K562 (cell line): ENCODE measurements around the gene PPIL1. TPM values are rescaled to one million over a fixed set of nuclear protein-coding genes. Genes with fewer than 3 reads are reported as not detected.

Source experiments
- BHLHE40 ChIP-seq: IDR thresholded peaks from 2 replicates; pipeline ENCODE4 v1.6.1; 2011; ENCODE audit warnings: low read length, improper control_type of control experiment
- CBFA2T2 ChIP-seq: fragments of 450-650 bp; conservative IDR thresholded peaks from 2 replicates; pipeline ENCODE4 v1.6.1; 2017; ENCODE audit warnings: mild to moderate bottlenecking
- CBFB ChIP-seq: sonication (generic); formaldehyde crosslinking; IDR thresholded peaks from 2 replicates; pipeline ENCODE4 v1.4.0; 2020; ENCODE audit warnings: mild to moderate bottlenecking, missing genetic modification reagents
- ETV5 ChIP-seq: sonication (generic); formaldehyde crosslinking; IDR thresholded peaks from 2 replicates; pipeline ENCODE4 v1.4.0; 2020; ENCODE audit warnings: low read depth, mild to moderate bottlenecking, missing genetic modification reagents
- GABPB2 ChIP-seq: fragments of 250-450 bp; sonication (Bioruptor Pico); conservative IDR thresholded peaks from 2 replicates; pipeline ENCODE4 v1.5.1; 2021; ENCODE audit warnings: mild to moderate bottlenecking
- HSF4 ChIP-seq: fragments of 250-450 bp; sonication (Bioruptor Pico); IDR thresholded peaks from 2 replicates; pipeline ENCODE4 v2.1.2; 2022; ENCODE audit warnings: mild to moderate bottlenecking, moderate library complexity, borderline replicate concordance
- NR2C1 ChIP-seq, 2 experiments: fragments of 450-650 bp; IDR thresholded peaks; 2 replicates each; pipeline ENCODE4 v1.6.1; 2017; ENCODE audit warnings: mild to moderate bottlenecking in 2 of 2, antibody characterized with exemption in 1 of 2, inconsistent platforms in 1 of 2, missing compliant biosample characterization in 1 of 2, missing genetic modification characterization in 1 of 2
- NR2F6 ChIP-seq: fragments of 450-650 bp; formaldehyde crosslinking; IDR thresholded peaks from 2 replicates; pipeline ENCODE4 v1.4.0; 2020; ENCODE audit warnings: mild to moderate bottlenecking
- RBM15 ChIP-seq: fragments of 200-400 bp; formaldehyde crosslinking; IDR thresholded peaks from 2 replicates; pipeline ENCODE4 v1.6.1; 2018; ENCODE audit warnings: mild to moderate bottlenecking, low read length, moderate library complexity; ENCODE audit not compliant: insufficient read depth
- SLC30A9 ChIP-seq: fragments of 250-450 bp; sonication (Bioruptor Pico); IDR thresholded peaks from 2 replicates; pipeline ENCODE4 v1.8.0; 2022; ENCODE audit warnings: mild to moderate bottlenecking, moderate library complexity
- ZNF316 ChIP-seq: fragments of 450-650 bp; IDR thresholded peaks from 2 replicates; pipeline ENCODE4 v1.6.1; 2016
- ZNF324 ChIP-seq: fragments of 250-450 bp; sonication (Bioruptor Pico); IDR thresholded peaks from 2 replicates; pipeline ENCODE4 v1.4.0; 2020; ENCODE audit warnings: mild to moderate bottlenecking
- polyA plus RNA-seq, 8 experiments: library from polyadenylated mRNA; depleted of rRNA in 4 of 8; stranded (reverse) in 5 of 8; unstranded in 3 of 8; fragments of >200 nt; fragmentation: Nextera tagmentation in 2 of 8; fragmentation: Illumina TruSeq in 1 of 8; extraction: Ambion mirVana in 2 of 8; extraction: Trizol in 1 of 8; gene quantifications; 2 replicates each; pipeline versions ENCODE4 v1.2.1 to v1.2.3, GENCODE V29; 2011 to 2014; ENCODE audit warnings: inconsistent platforms in 1 of 8, missing spikeins in 1 of 8
- total RNA-seq, 7 experiments: library from RNA; depleted of rRNA in 6 of 7; stranded (reverse); fragments of >200 nt in 6 of 7; fragmentation: Illumina TruSeq in 2 of 7; extraction: Trizol in 2 of 7; gene quantifications; 2 replicates each; pipeline versions ENCODE4 v1.2.1 to v1.2.3, GENCODE V29; 2011 to 2021; ENCODE audit warnings: low replicate concordance in 1 of 7

The PPIL1 gene
- total and polyA plus RNA-seq, 9 of the 15 experiments (the other 6 are each of a cell fraction or from before 2014, with no cell fraction given) = 65.8 to 205 (median 130) TPM

DNA sequence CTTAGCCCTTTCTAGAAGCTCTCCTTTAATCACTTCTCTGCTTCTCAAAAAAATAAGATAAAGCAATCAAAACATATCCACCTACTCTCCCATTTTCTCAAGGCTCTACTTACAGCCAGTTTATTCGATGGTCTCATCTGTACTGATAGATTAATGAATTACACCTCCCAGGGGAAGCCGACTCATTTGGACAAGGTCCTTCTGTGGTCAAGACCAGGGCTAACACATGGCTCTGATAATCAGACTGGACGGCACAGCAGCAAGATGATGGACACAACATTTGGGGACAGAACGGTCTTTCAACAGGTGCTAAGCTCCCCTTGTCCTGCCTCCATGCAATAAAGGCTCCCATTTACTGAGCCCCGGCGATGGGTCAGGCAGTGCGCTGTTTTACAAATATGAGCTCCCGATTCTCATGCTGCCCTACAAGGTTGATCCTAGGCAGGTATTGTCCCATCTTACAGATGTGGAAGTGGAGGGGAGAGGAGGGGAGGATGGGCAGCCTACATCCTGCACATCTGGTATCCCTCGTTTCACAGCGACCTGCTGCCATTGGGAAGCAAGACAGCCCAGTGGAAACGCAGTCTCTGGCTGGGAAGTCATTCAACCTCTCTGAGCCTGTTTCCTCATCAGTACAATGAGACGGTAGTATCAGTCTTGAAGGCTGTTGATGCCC is 51.0 kb downstream of the PPIL1 start (continued):
- no peak for TF ChIP-seq RBM15
- 0 out of 2 replicates have a peak, but pooled peaks have one; percentile 57 for TF ChIP-seq CBFB (CRISPR knock-in tag)
- no peak for TF ChIP-seq BHLHE40
- no peak for TF ChIP-seq NR2C1 (IDR thresholded peaks at IDR 0.05)
- TF ChIP-seq NR2C1 (tag; IDR thresholded peaks at IDR 0.05) = no peak
- no peak for TF ChIP-seq NR2F6 (CRISPR knock-in tag)
- no peak for TF ChIP-seq CBFA2T2
- no peak for TF ChIP-seq GABPB2
- no peak for TF ChIP-seq ZNF324
- TF ChIP-seq SLC30A9 (CRISPR knock-in tag) = no peak
- TF ChIP-seq ZNF316 = no peak
- TF ChIP-seq HSF4 (CRISPR knock-in tag) = no peak
- TF ChIP-seq ETV5 (CRISPR knock-in tag) = no peak
